ENCODE results near the gene SMAP2. TPM values are rescaled to one million over a fixed set of nuclear protein-coding genes. Genes with fewer than 3 reads are reported as not detected.
"Not testable (repeated sequence)": the region's sequence is repeated elsewhere in the genome, so short reads cannot be mapped to it uniquely, and the experiment has no call there.

The SMAP2 gene
- total RNA-seq, 2 experiments from 2014 or later = 106 to 107 TPM

DNA sequence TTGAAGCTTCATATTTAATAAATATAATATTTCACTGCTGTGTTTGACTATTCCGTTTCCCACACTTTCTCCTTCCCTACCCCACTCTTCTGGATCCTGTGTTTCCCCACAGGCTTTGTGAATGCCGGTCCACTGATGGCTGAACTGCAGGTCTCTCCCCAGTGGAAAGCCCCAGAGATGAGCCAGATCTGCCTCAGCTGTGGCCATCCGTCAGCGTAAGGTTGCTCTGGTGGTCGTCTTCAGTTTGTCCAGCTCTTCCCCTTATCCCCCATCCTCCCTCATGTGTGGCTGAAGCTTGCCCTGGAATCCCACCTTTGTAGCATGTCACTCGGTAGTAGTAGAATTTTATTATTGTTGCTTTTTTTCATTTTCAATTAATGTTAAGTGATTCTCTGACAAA is 11.4 kb downstream of the SMAP2 start:
- H3K27me3 Mint-ChIP-seq (ENCODE audit: low read depth) = no peaks in the 10 kb centered on the region
- no peak for ATAC-seq
- peak overlapping the region; percentile 99 for H3K27ac Mint-ChIP-seq
- peaks cover 48% of the 10 kb centered on the region for H3K36me3 Mint-ChIP-seq (ENCODE audit: low read depth)
- POLR2A ChIA-PET = interaction anchor here (2.4 to 16.0 kb wide), 8 partner anchors 9 to 345 kb away, joined by 9 to 381 read pairs (median 17); partner anchors contain the start of genes CAP1, NFYC and SMAP2
- no peaks in the 10 kb centered on the region for H3K9me3 Mint-ChIP-seq (ENCODE audit: insufficient read depth)
- DNase-seq = peak; percentile 38
- H3K4me3 Mint-ChIP-seq = peak overlapping the region; percentile 79
- peaks cover 94% of the 10 kb centered on the region for H3K4me1 Mint-ChIP-seq (ENCODE audit: low read depth)
- CTCF ChIA-PET = interaction anchor here (1.1 to 16.5 kb wide), 9 partner anchors 10 to 241 kb away, joined by 3 to 206 read pairs (median 17); partner anchors contain the start of genes COL9A2 and SMAP2

DNA sequence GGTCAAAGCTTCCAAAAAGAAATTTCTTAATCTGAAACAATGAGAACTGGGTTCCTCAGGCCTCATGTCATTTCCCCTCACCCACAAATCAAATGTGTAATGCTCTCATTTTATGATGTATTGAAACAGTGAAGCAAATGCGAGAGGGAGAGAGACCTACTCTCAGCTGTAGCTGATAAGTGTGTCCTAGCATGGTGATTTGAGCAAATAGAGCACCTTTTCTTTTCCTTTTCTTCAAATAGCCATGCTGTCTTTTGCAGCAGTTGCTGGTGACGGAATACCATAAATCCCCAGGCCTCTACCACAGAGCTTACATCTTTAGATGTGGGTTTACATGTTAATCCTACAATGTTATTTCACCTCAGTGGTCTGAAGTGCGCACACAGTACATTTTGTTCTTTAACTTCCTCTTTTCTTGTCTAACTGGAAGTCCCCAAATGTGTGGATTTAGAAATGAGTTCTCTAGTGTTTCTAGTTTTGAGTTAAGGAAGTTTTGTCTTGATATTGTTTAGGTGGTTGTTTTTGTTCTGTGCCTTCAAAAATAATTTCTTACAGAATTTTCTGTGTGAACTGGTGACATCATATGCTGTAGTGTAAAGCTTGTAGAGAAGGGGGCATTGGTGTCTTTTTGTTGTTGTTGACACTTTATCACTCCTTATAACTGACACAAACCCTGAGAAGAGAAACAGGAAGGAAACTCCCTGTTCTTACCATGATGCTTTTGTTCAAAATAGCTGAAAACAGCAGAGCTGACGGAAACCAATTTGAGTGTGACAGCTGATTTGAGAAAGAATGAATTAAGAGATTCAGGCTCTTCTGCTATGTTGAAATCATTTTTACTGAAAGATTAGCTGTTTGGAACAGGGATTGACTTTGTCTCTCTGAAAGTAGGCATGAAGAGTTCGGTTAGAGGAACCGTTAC is 12.2 kb downstream of the SMAP2 start:
- Mint-ChIP-seq H3K36me3 (ENCODE audit: low read depth) (peaks cover 57% of the 10 kb centered on the region), H3K4me3 (peak overlapping the region; percentile 79), H3K27ac (peak overlapping the region; percentile 99), H3K9me3 (ENCODE audit: insufficient read depth) (no peaks in the 10 kb centered on the region), H3K4me1 (ENCODE audit: low read depth) (peaks cover 94% of the 10 kb centered on the region), H3K27me3 (ENCODE audit: low read depth) (no peaks in the 10 kb centered on the region)
- ATAC-seq = peak; percentile 68
- ChIA-PET CTCF (interaction anchor here (0.8 to 16.5 kb wide), 12 partner anchors 9 to 233 kb away, joined by 3 to 206 read pairs (median 10); partner anchors contain the start of genes COL9A2 and SMAP2), POLR2A (interaction anchor here (0.6 to 16.0 kb wide), 11 partner anchors 8 to 462 kb away, joined by 4 to 381 read pairs (median 10); partner anchors contain the start of genes CAP1, NFYC and SMAP2)
- peak; percentile 84 for DNase-seq

DNA sequence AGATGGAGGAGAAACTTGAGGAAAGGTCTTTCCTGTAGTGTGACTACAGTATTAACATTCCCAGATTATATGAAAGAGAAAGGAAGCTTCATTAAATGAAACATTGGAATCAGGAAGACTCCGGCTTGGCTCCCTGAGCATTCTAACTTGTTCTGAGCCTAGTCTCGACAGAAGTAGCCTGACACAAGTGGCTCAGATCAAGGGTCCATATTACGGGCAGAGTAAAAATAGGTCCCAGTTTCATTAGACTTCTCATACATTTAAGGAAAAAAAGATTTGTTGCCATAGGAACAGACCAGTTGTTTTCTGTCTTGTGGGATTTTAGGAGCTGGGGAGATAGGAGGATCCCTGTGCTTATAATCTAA is 12.8 kb downstream of the SMAP2 start:
- peaks cover 94% of the 10 kb centered on the region for H3K4me1 Mint-ChIP-seq (ENCODE audit: low read depth)
- peak overlapping the region; percentile 99 for H3K27ac Mint-ChIP-seq
- H3K36me3 Mint-ChIP-seq (ENCODE audit: low read depth) = peaks cover 63% of the 10 kb centered on the region
- CTCF ChIA-PET = interaction anchor here (0.8 to 16.5 kb wide), 9 partner anchors 8 to 233 kb away, joined by 3 to 206 read pairs (median 14); partner anchors contain the start of gene SMAP2
- no peaks in the 10 kb centered on the region for H3K9me3 Mint-ChIP-seq (ENCODE audit: insufficient read depth)
- POLR2A ChIA-PET = interaction anchor here (0.6 to 16.0 kb wide), 9 partner anchors 8 to 347 kb away, joined by 4 to 381 read pairs (median 11); partner anchors contain the start of genes CAP1, NFYC and SMAP2
- ATAC-seq = no peak
- H3K27me3 Mint-ChIP-seq (ENCODE audit: low read depth) = no peaks in the 10 kb centered on the region
- DNase-seq = no peak
- peak overlapping the region; percentile 79 for H3K4me3 Mint-ChIP-seq

DNA sequence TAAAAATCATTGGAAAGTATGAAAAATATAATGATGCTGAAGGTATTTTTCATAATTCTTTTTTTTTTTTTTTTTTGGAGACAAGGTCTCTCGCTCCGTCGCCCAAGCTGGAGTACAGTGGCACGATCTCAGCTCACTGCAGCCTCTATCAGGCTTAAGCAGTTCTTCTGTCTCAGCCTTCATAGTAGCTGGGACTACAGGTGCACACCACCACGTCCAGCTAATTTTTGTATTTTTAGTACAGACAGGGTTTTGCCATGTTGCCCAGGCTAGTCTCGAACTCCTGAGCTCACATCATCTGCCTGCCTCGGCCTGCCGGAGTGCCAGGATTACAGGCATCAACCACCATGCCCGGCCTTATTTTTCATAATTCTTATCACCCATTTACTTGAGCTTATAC is 13.3 kb downstream of the SMAP2 start:
- ChIA-PET CTCF (interaction anchor here (1.3 to 16.5 kb wide), 7 partner anchors 8 to 234 kb away, joined by 3 to 206 read pairs (median 17); partner anchors contain the start of gene SMAP2), POLR2A (interaction anchor here (0.7 to 16.0 kb wide), 9 partner anchors 7 to 347 kb away, joined by 3 to 381 read pairs (median 11); partner anchors contain the start of genes CAP1, NFYC and SMAP2)
- ATAC-seq (no peak), DNase-seq (no peak)
- Mint-ChIP-seq H3K27ac (peak overlapping the region; percentile 99), H3K4me3 (peak overlapping the region; percentile 79), H3K9me3 (ENCODE audit: insufficient read depth) (no peaks in the 10 kb centered on the region), H3K36me3 (ENCODE audit: low read depth) (peaks cover 65% of the 10 kb centered on the region), H3K27me3 (ENCODE audit: low read depth) (no peaks in the 10 kb centered on the region), H3K4me1 (ENCODE audit: low read depth) (peaks cover 94% of the 10 kb centered on the region)

DNA sequence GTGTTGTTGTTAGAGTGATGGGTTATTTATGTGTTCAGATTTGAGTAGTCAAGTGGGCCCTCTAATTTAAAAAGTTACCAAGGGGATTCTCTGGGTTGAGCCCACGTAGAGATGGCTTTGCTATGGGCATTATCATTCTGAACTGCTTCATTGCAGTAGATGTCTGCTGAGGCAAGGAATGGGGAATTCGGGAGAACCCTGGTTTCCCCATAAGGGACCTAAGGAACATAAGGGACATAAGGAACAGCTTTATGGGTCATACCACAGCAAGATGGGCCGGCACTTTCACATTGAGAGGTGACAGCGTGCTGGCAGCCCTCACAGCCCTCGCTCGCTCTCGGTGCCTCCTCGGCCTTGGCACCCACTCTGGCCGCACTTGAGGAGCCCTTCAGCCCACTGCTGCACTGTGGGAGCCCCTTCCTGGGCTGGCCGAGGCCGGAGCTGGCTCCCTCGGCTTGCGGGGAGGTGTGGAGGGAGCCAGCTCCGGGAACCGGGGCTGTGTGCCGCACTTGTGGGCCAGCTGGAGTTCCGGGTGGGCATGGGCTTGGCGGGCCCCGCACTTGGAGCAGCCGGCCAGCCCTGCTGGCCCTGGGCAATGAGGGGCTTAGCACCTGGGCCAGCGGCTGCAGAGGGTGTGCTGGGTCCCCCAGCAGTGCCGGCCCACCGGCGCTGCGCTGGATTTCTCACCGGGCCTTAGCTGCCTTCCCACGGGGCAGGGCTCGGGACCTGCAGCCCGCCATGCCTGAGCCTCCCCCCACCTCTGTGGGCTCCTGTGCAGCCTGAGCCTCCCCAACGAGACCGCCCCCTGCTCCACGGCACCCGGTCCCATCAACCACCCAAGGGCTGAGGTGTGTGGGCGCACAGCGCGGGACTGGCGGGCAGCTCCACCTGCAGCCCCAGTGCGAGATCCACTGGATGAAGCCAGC is 14.1 kb downstream of the SMAP2 start:
- ATAC-seq; H3K27me3 Mint-ChIP-seq (ENCODE audit: low read depth); DNase-seq; H3K9me3 Mint-ChIP-seq (ENCODE audit: insufficient read depth): not testable (repeated sequence)
- ChIA-PET POLR2A (interaction anchor here (0.6 to 16.0 kb wide), 11 partner anchors 9 to 114 kb away, joined by 3 to 381 read pairs (median 9); partner anchors contain the start of gene SMAP2), CTCF (interaction anchor here (1.4 to 16.5 kb wide), 6 partner anchors 13 to 235 kb away, joined by 3 to 206 read pairs (median 20); partner anchors contain the start of genes EXO5 and SMAP2)
- Mint-ChIP-seq H3K27ac (peak overlapping the region; percentile 99), H3K4me3 (peak overlapping the region; percentile 84), H3K4me1 (ENCODE audit: low read depth) (peaks cover 94% of the 10 kb centered on the region), H3K36me3 (ENCODE audit: low read depth) (peaks cover 59% of the 10 kb centered on the region)

DNA sequence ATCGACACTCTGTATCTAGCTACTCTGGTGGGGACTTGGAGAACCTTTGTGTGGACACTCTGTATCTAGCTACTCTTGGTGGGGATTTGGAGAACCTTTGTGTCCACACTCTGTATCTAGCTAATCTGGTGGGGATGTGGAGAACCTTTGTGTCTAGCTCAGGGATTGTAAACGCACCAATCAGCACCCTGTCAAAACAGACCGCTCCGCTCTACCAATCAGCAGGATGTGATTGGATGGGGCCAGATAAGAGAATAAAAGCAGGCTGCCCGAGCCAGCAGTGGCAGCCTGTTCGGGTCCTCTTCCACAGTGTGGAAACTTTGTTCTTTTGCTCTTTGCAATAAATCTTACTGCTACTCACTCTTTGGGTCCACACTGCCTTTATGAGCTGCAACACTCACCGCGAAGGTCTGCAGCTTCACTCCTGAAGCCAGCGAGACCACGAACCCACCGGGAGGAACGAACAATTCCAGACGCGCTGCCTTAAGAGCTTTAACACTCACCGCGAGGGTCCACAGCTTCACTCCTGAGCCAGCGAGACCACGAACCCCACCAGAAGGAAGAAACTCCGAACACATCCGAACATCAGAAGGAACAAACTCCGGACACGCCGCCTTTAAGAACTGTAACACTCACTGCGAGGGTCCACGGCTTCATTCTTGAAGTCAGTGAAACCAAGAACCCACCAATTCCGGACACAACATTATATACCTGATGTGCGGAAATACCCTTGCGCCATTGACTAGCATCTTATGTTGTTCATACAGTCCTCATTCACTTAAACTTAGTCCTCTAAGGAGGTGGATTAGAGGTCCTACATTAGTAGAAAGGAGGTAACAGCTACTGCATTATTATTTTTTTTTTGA is 15.2 kb downstream of the SMAP2 start:
- Mint-ChIP-seq H3K36me3 (ENCODE audit: low read depth) (peaks cover 54% of the 10 kb centered on the region), H3K4me3 (peak overlapping the region; percentile 84), H3K27ac (peak overlapping the region; percentile 92), H3K4me1 (ENCODE audit: low read depth) (peaks cover 92% of the 10 kb centered on the region)
- not testable (repeated sequence) for ATAC-seq; H3K9me3 Mint-ChIP-seq (ENCODE audit: insufficient read depth); H3K27me3 Mint-ChIP-seq (ENCODE audit: low read depth)
- peak; percentile 64 for DNase-seq
- ChIA-PET CTCF (interaction anchor here (0.9 to 16.5 kb wide), 5 partner anchors 13 to 298 kb away, joined by 3 to 206 read pairs (median 4); partner anchors contain the start of genes EXO5 and SMAP2), POLR2A (interaction anchor here (0.6 to 16.0 kb wide), 11 partner anchors 9 to 348 kb away, joined by 3 to 381 read pairs (median 4); partner anchors contain the start of genes CAP1 and SMAP2)

DNA sequence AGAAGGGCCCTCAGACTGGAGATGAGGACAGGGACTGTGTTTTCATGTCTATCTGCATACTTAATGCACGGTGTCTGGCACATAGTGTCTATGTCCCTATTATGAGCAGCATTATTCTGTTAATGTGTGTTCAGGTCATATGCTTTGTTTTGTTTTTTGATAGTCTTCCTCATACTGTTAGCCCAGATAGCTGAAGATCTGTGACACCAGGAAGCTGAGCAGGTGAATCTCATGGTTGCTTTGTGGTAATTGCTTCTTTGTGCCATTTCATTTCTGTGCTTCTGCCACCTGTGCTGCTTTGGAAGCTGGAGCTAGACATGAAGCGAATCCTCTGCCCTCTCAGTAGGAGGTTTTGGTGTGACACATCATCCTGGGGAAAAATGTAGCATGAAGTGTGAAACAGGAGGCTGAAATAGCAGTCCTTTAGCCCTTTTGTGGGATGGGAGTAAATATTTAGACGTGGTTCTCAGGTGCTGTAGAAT is 15.8 kb downstream of the SMAP2 start:
- Mint-ChIP-seq H3K27me3 (ENCODE audit: low read depth) (no peaks in the 10 kb centered on the region), H3K4me3 (peak overlapping the region; percentile 84), H3K36me3 (ENCODE audit: low read depth) (peaks cover 57% of the 10 kb centered on the region), H3K4me1 (ENCODE audit: low read depth) (peaks cover 92% of the 10 kb centered on the region), H3K9me3 (ENCODE audit: insufficient read depth) (no peaks in the 10 kb centered on the region), H3K27ac (peak overlapping the region; percentile 92)
- CTCF ChIA-PET = interaction anchor here (0.9 to 16.5 kb wide), 6 partner anchors 12 to 298 kb away, joined by 3 to 206 read pairs (median 6); partner anchors contain the start of genes EXO5 and SMAP2
- POLR2A ChIA-PET = interaction anchor here (0.9 to 16.0 kb wide), 8 partner anchors 10 to 349 kb away, joined by 3 to 381 read pairs (median 4); partner anchors contain the start of genes CAP1 and SMAP2
- DNase-seq (no peak), ATAC-seq (peak; percentile 12)

DNA sequence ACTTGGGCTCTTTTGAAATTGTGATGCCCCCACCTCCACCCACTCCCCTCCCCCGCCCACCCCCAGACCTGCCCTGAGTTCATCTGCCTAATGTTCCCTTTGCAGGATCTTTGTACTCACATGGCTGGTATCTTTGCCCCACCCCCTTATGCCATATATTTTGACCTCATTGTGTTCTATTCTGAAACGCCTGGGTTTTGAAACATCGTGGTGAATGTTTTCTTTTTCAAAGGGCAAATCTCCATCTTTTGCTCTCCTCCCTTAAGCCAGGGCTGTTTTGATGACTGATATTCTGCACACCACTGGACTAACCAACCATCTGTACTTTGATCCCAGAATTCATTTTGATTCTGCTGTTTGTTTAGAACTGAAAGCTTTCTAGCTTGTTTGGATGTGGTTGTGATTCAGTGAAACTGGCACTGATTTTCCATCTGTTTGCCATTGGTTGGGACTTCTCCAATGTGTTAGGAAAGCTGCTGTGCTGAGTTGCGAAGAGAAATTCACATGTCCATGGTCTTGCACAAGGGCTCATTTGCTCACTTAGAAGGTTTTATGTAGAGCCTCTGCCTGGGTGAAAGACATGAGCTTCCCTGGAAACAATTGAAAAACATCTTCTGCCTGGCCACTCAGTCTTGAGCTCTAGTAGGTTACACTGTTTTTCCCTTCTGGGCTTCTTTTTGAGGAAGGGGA is 16.5 kb downstream of the SMAP2 start:
- no peak for DNase-seq
- POLR2A ChIA-PET = interaction anchor here (0.6 to 16.0 kb wide), 8 partner anchors 8 to 350 kb away, joined by 3 to 381 read pairs (median 4); partner anchors contain the start of genes CAP1 and SMAP2

DNA sequence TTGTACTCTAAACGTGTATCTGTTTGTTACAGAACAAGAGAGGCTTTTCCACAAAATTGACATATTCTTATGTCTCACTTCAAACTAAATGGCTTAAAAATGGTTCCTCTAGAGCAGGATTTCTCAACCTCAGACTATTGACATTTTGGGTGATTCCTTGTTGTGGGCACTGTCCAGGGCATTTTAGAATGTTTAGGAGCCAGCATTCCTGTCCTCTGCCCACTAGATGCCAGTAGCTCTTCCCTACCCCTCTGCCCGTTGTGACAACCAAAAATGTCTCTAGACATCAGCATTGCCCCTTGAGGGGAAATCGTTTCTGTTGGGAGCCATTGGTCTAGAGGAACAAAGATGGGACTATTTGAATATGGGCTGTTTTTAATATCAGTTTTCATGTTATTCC is 17.3 kb downstream of the SMAP2 start:
- H3K9me3 Mint-ChIP-seq (ENCODE audit: insufficient read depth) = no peaks in the 10 kb centered on the region
- H3K4me3 Mint-ChIP-seq = peak overlapping the region; percentile 84
- H3K4me1 Mint-ChIP-seq (ENCODE audit: low read depth) = peaks cover 91% of the 10 kb centered on the region
- POLR2A ChIA-PET = interaction anchor here (0.9 to 16.0 kb wide), 4 partner anchors 9 to 37 kb away, joined by 4 to 381 read pairs (median 77); partner anchors contain the start of gene SMAP2
- ATAC-seq (no peak), DNase-seq (no peak)
- H3K36me3 Mint-ChIP-seq (ENCODE audit: low read depth) = peaks cover 58% of the 10 kb centered on the region
- H3K27me3 Mint-ChIP-seq (ENCODE audit: low read depth) = no peaks in the 10 kb centered on the region
- CTCF ChIA-PET = interaction anchor here (1.0 to 16.5 kb wide), 6 partner anchors 9 to 247 kb away, joined by 3 to 206 read pairs (median 6); partner anchors contain the start of gene SMAP2
- H3K27ac Mint-ChIP-seq = peak overlapping the region; percentile 48

More for the DNA sequence above, 16.5 kb downstream of the SMAP2 start:
- peak overlapping the region; percentile 84 for H3K4me3 Mint-ChIP-seq
- peaks cover 92% of the 10 kb centered on the region for H3K4me1 Mint-ChIP-seq (ENCODE audit: low read depth)
- no peak for ATAC-seq
- CTCF ChIA-PET = interaction anchor here (1.0 to 16.5 kb wide), 5 partner anchors 8 to 299 kb away, joined by 3 to 206 read pairs (median 7); partner anchors contain the start of gene SMAP2
- peaks cover 58% of the 10 kb centered on the region for H3K36me3 Mint-ChIP-seq (ENCODE audit: low read depth)
- no peaks in the 10 kb centered on the region for H3K9me3 Mint-ChIP-seq (ENCODE audit: insufficient read depth)
- H3K27ac Mint-ChIP-seq = peak overlapping the region; percentile 92
- no peaks in the 10 kb centered on the region for H3K27me3 Mint-ChIP-seq (ENCODE audit: low read depth)

Data from activated CD8-positive, alpha-beta T cell treated with anti-CD3 and anti-CD28 coated beads, Interleukin-2, amount 10 ng/mL, durations not matched to agents 7 days and 5 days (primary cell).